CD8-positive, alpha-beta memory T cell (primary cell): ENCODE data around the gene MAGI1. TPM values are rescaled to one million over a fixed set of nuclear protein-coding genes. Genes with fewer than 3 reads are reported as not detected.

Experiments used
- CTCF ChIA-PET: fragments of 350-600 bp; sonication (Branson Sonifier 250); formaldehyde crosslinking; loops from one replicate; lab custom pipeline; 2021; ENCODE audit warnings: antibody characterized with exemption; lab: Charles Lee
- POLR2A ChIA-PET: fragments of 350-600 bp; sonication (Branson Sonifier 250); formaldehyde crosslinking; loops from one replicate; lab custom pipeline; 2021; ENCODE audit warnings: antibody characterized with exemption; lab: Charles Lee
- DNase-seq, 5 donors: peaks; one replicate each; pipeline versions ENCODE4 v3.0.0 to v3.0.0-alpha.2; 2020 to 2022; ENCODE audit warnings: mixed read lengths in 1 of 5
- H3K27ac ChIP-seq: one replicate; pipeline ENCODE4 v1.7.0; 2013; ENCODE audit warnings: low read depth, mild to moderate bottlenecking, low read length, moderate library complexity
- H3K27me3 ChIP-seq: 2 replicates; pipeline ENCODE4 v1.7.0; 2013; ENCODE audit warnings: low read length, mild to moderate bottlenecking; ENCODE audit not compliant: insufficient read depth, poor library complexity, severe bottlenecking
- H3K36me3 ChIP-seq: 2 replicates; pipeline ENCODE4 v1.7.0; 2013; ENCODE audit warnings: mild to moderate bottlenecking, low read length, moderate library complexity; ENCODE audit not compliant: insufficient read depth
- H3K4me1 ChIP-seq: 2 replicates; pipeline ENCODE4 v1.7.0; 2013; ENCODE audit warnings: mild to moderate bottlenecking, low read length, moderate library complexity; ENCODE audit not compliant: insufficient read depth
- H3K4me3 ChIP-seq: 2 replicates; pipeline ENCODE4 v1.7.0; 2013; ENCODE audit warnings: mild to moderate bottlenecking, low read length
- H3K9me3 ChIP-seq: 2 replicates; pipeline ENCODE4 v1.7.0; 2013; ENCODE audit warnings: mild to moderate bottlenecking, low read length
- H3K27ac Mint-ChIP-seq, 8 donors: one replicate each; pipeline ENCODE4 v1.8.0; 2020 to 2021; ENCODE audit warnings: mixed read lengths in 8 of 8, mild to moderate bottlenecking in 6 of 8, inconsistent platforms in 3 of 8, moderate library complexity in 3 of 8
- H3K27me3 Mint-ChIP-seq, 2 donors: one replicate each; pipeline ENCODE4 v1.8.0; 2020 to 2021; ENCODE audit warnings: mixed read lengths in 2 of 2, mild to moderate bottlenecking in 1 of 2, moderate library complexity in 1 of 2
- H3K36me3 Mint-ChIP-seq, 3 donors: one replicate each; pipeline ENCODE4 v1.8.0; 2020 to 2021; ENCODE audit warnings: mixed read lengths in 3 of 3, inconsistent platforms in 1 of 3, mild to moderate bottlenecking in 1 of 3
- H3K4me1 Mint-ChIP-seq, 3 donors: one replicate each; pipeline ENCODE4 v1.8.0; 2020 to 2021; ENCODE audit warnings: mixed read lengths in 3 of 3, inconsistent platforms in 1 of 3, mild to moderate bottlenecking in 1 of 3
- H3K4me3 Mint-ChIP-seq, 7 donors: one replicate each; pipeline ENCODE4 v1.8.0; 2020 to 2021; ENCODE audit warnings: mixed read lengths in 7 of 7, mild to moderate bottlenecking in 6 of 7, moderate library complexity in 4 of 7, inconsistent platforms in 2 of 7
- H3K9me3 Mint-ChIP-seq, 5 donors: one replicate each; pipeline ENCODE4 v1.8.0; 2020 to 2022; ENCODE audit warnings: mixed read lengths in 5 of 5, mild to moderate bottlenecking in 3 of 5, moderate library complexity in 2 of 5, inconsistent platforms in 1 of 5
- polyA plus RNA-seq: library from polyadenylated mRNA; unstranded; fragments of 300-500 nt; fragmentation: Illumina TruSeq; gene quantifications from one replicate; pipeline ENCODE4 v1.2.3, GENCODE V29; 2021
- total RNA-seq, 2 experiments: library from RNA; stranded (reverse); gene quantifications; one replicate each; pipeline ENCODE4 v1.2.3, GENCODE V29; 2021

Gene MAGI1
- total and polyA plus RNA-seq, 3 experiments from 2014 or later = 0.15 to 0.42 TPM; not detected in 1

- Histone ChIP-seq H3K36me3 (no peaks in the 10 kb centered on the region), H3K4me3 (no peak overlapping the region), H3K9me3 (no peaks in the 10 kb centered on the region), H3K27me3 (no peaks in the 10 kb centered on the region), H3K4me1 (no peaks in the 10 kb centered on the region), H3K27ac (no peak overlapping the region)
- Mint-ChIP-seq H3K36me3 (no peaks in the 10 kb centered on the region), H3K9me3 (peaks cover 0 to 13% (median 3%) of the 10 kb centered on the region in 5 donors), H3K27ac (peak overlapping the region in 1 of 8 donors; percentile 50), H3K27me3 (no peaks in the 10 kb centered on the region), H3K4me1 (no peaks in the 10 kb centered on the region), H3K4me3 (no peak overlapping the region)
- no peak for DNase-seq
- ChIA-PET POLR2A (no interaction called here), CTCF (no interaction called here)
Observed at GRCh38 chr3:65671004-65671403, 367.7 kb downstream of the MAGI1 start.

DNA sequence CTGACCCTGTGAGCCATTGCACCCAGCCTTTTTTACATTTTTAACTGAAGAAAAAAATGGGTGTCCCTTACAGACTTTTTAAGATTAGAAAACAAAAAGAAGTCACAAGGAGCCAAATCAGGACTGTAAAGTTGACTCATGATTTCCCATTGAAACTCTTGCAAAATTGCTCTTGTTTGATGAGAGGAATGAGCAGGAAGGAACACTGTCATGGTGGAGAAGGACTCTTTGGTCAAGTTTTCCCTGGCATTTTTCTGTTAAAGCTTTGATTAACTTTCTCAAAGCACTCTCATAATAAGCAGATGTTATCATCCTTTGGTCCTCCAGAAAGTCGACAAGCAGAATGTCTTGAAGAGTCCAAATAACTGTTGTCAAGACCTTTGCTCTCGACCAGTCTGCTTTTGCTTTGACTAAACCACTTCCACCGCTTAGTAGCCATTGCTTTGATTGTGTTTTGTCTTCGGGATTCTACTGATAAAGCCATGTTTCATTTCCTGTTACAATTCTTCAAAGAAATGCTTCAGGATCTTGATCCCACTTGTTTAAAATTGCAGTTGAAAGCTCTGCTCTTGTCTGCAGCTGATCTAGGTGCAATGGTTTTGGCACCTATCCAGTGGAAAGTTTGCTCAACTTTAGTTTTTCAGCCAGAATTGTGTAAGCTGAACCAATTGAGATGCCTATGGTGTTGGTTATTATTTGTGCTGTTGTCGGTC, 369.4 kb downstream of the MAGI1 start:
- Mint-ChIP-seq H3K9me3 (peaks cover 0 to 13% (median 3%) of the 10 kb centered on the region in 5 donors), H3K4me3 (no peak overlapping the region), H3K27ac (no peak overlapping the region), H3K36me3 (no peaks in the 10 kb centered on the region), H3K4me1 (no peaks in the 10 kb centered on the region), H3K27me3 (no peaks in the 10 kb centered on the region)
- no peak overlapping the region for H3K27ac ChIP-seq
- no peaks in the 10 kb centered on the region for H3K27me3 ChIP-seq
- CTCF ChIA-PET = no interaction called here
- no peaks in the 10 kb centered on the region for H3K36me3 ChIP-seq
- no peak overlapping the region for H3K4me3 ChIP-seq
- H3K4me1 ChIP-seq = no peaks in the 10 kb centered on the region
- no peaks in the 10 kb centered on the region for H3K9me3 ChIP-seq
- POLR2A ChIA-PET = no interaction called here
- DNase-seq = no peak

- ChIA-PET POLR2A (no interaction called here), CTCF (no interaction called here)
- peaks cover 2 to 13% (median 3%) of the 10 kb centered on the region in 5 donors for H3K9me3 Mint-ChIP-seq
- no peak overlapping the region for H3K27ac ChIP-seq
- no peak overlapping the region for H3K4me3 Mint-ChIP-seq
- H3K9me3 ChIP-seq = no peaks in the 10 kb centered on the region
- H3K27ac Mint-ChIP-seq = no peak overlapping the region
- H3K36me3 Mint-ChIP-seq = no peaks in the 10 kb centered on the region
- H3K36me3 ChIP-seq = no peaks in the 10 kb centered on the region
- H3K4me3 ChIP-seq = no peak overlapping the region
- H3K4me1 Mint-ChIP-seq = no peaks in the 10 kb centered on the region
- no peaks in the 10 kb centered on the region for H3K27me3 Mint-ChIP-seq
- no peak for DNase-seq
- no peaks in the 10 kb centered on the region for H3K27me3 ChIP-seq
- H3K4me1 ChIP-seq = no peaks in the 10 kb centered on the region
Observed at GRCh38 chr3:65667963-65668362, 370.8 kb downstream of the MAGI1 start.

DNA sequence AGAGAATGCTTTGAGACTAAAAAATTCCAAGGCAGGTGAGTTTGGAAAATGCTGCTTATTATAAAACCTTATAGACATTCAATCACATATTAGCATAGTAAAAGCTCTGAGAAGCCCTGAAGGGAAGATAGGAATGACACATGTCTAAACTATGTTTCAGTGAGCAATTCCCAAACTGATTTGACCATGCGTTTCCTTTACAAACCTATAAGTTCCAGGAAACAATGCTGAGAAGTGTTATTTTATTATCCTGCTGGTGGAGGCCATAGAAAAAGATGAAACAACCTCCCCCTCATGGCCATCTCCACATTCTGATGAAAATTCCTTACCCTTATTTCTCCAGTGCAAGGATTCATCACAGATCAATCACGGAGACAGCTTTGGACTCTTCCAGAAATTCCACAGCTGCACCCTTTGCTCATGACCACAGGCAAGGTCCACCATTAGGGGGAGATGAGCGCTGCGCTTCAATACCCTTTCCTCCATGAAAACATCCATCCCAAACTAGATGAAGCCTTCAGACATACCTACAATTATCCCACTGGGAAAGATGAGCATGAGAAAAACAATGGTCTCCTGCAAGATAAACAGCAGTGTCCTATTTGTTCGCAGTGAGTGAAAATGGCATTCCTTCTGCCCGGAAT, 372.1 kb downstream of the MAGI1 start:
- H3K4me1 Mint-ChIP-seq = no peaks in the 10 kb centered on the region
- H3K9me3 Mint-ChIP-seq = peaks cover 0 to 13% (median 3%) of the 10 kb centered on the region in 5 donors
- no peaks in the 10 kb centered on the region for H3K36me3 ChIP-seq
- H3K36me3 Mint-ChIP-seq = no peaks in the 10 kb centered on the region
- H3K4me3 Mint-ChIP-seq = no peak overlapping the region
- no peaks in the 10 kb centered on the region for H3K27me3 ChIP-seq
- no peak overlapping the region for H3K27ac ChIP-seq
- DNase-seq = no peak
- ChIA-PET POLR2A (no interaction called here), CTCF (no interaction called here)
- H3K27me3 Mint-ChIP-seq = no peaks in the 10 kb centered on the region
- no peaks in the 10 kb centered on the region for H3K9me3 ChIP-seq
- no peak overlapping the region for H3K4me3 ChIP-seq
- no peak overlapping the region for H3K27ac Mint-ChIP-seq
- no peaks in the 10 kb centered on the region for H3K4me1 ChIP-seq

- H3K4me1 ChIP-seq = no peaks in the 10 kb centered on the region
- H3K27ac ChIP-seq = no peak overlapping the region
- Mint-ChIP-seq H3K36me3 (no peaks in the 10 kb centered on the region), H3K9me3 (peaks cover 0 to 13% (median 3%) of the 10 kb centered on the region in 5 donors), H3K4me3 (no peak overlapping the region), H3K27ac (no peak overlapping the region), H3K27me3 (no peaks in the 10 kb centered on the region), H3K4me1 (no peaks in the 10 kb centered on the region)
- H3K9me3 ChIP-seq = no peaks in the 10 kb centered on the region
- H3K4me3 ChIP-seq = no peak overlapping the region
- POLR2A ChIA-PET = no interaction called here
- CTCF ChIA-PET = no interaction called here
- no peak for DNase-seq
- no peaks in the 10 kb centered on the region for H3K36me3 ChIP-seq
- H3K27me3 ChIP-seq = no peaks in the 10 kb centered on the region
Observed at GRCh38 chr3:65665915-65666314, 372.8 kb downstream of the MAGI1 start.

GRCh38 chr3:65664931-65665330, 373.8 kb downstream of the MAGI1 start:
- CTCF ChIA-PET = no interaction called here
- Mint-ChIP-seq H3K36me3 (no peaks in the 10 kb centered on the region), H3K27me3 (no peaks in the 10 kb centered on the region), H3K4me3 (no peak overlapping the region), H3K27ac (no peak overlapping the region), H3K9me3 (peaks cover 0 to 13% (median 3%) of the 10 kb centered on the region in 5 donors), H3K4me1 (no peaks in the 10 kb centered on the region)
- no peak for DNase-seq
- Histone ChIP-seq H3K27ac (no peak overlapping the region), H3K4me3 (no peak overlapping the region), H3K27me3 (no peaks in the 10 kb centered on the region), H3K36me3 (no peaks in the 10 kb centered on the region), H3K4me1 (no peaks in the 10 kb centered on the region), H3K9me3 (no peaks in the 10 kb centered on the region)
- POLR2A ChIA-PET = no interaction called here

- Mint-ChIP-seq H3K27ac (no peak overlapping the region), H3K4me3 (no peak overlapping the region), H3K9me3 (peaks cover 0 to 13% (median 3%) of the 10 kb centered on the region in 5 donors), H3K27me3 (no peaks in the 10 kb centered on the region), H3K4me1 (no peaks in the 10 kb centered on the region), H3K36me3 (no peaks in the 10 kb centered on the region)
- Histone ChIP-seq H3K9me3 (no peaks in the 10 kb centered on the region), H3K4me3 (no peak overlapping the region), H3K36me3 (no peaks in the 10 kb centered on the region), H3K27me3 (no peaks in the 10 kb centered on the region), H3K4me1 (no peaks in the 10 kb centered on the region), H3K27ac (no peak overlapping the region)
- ChIA-PET CTCF (no interaction called here), POLR2A (no interaction called here)
- no peak for DNase-seq
Observed at GRCh38 chr3:65664446-65664845, 374.3 kb downstream of the MAGI1 start.

- no peak for DNase-seq
- Histone ChIP-seq H3K27me3 (no peaks in the 10 kb centered on the region), H3K4me1 (no peaks in the 10 kb centered on the region), H3K4me3 (no peak overlapping the region), H3K36me3 (no peaks in the 10 kb centered on the region), H3K27ac (no peak overlapping the region), H3K9me3 (no peaks in the 10 kb centered on the region)
- POLR2A ChIA-PET = no interaction called here
- Mint-ChIP-seq H3K9me3 (peaks cover 0 to 18% (median 3%) of the 10 kb centered on the region in 5 donors), H3K27me3 (no peaks in the 10 kb centered on the region), H3K4me1 (no peaks in the 10 kb centered on the region), H3K36me3 (no peaks in the 10 kb centered on the region), H3K27ac (no peak overlapping the region), H3K4me3 (no peak overlapping the region)
- CTCF ChIA-PET = no interaction called here
Observed at GRCh38 chr3:65662095-65662494, 376.6 kb downstream of the MAGI1 start.
